NCI-H774 (cell line): ENCODE measurements around the gene LRRN3.

ENCODE experiments used
- DNase-seq: peaks from one replicate; lab custom pipeline; 2025; lab: John Stamatoyannopoulos, UW

LRRN3 gene

DNA sequence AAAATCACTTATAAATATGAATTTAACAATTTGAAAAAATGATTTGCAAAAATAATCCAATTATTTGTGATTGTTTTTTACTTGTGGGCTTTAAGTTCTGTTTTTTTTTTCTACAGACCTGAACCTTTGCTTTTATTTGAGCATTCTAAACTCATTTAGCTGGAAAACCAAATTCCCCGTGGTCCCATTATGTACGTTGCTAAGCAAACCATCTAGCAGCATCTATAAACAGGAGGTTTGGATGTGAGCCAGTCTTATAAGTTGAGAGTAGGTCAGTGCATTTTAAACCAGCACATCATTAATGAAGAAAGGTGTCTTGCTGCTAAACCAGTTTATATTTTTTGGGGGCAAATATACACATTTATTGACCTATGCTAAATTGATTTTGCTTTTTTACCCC, 77.3 kb downstream of the LRRN3 start:
- peak; percentile 29 for DNase-seq

DNA sequence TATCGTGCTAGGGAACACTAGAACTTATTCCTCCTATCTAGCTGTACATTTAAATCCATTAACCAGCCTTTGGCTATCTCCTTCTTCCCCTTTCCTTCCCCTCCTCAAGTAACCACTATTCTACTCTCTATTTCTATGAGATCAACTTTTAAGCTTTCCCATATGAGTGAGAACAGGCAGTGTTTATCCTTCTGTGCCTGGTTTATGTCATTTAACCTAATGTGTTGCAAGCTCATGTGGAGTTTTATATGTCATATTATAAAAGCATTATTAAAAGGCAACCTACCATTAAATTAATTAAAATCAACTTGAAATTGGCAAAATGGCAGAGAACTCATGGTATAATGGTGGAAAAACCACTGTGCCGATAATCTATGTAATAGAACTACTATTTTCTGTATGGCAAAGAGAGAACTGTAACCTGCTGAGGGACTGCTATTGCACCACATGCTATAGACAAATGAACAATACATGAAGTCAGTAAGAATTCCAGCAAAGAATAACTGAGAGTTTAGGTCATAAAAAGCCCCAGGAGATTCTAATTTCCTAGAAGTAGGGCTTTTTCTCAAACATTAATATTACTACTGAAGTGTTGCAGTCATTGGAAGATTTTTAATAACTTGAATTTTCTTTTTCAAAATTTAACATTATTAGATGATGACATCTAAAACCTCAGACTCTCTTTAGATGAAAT, 81.8 kb downstream of the LRRN3 start:
- DNase-seq: no peak

DNA sequence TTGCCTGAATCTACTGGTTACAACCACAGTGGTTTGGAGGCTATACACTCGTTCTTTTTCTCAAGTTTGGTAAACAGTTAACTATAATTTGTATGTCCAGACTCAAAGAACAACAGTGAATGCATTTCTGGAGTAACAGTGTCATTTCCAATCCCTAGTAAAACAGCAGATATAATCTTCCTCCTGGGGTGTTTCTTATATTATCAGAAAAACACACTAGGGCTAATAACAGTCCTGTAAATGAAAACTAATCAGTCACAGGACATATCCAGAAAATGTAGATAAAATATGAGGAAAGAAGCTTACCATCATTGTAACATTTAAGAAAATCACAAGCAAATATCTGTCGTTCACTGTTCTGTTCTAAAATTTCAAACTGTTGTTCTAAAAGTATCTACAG, 82.6 kb downstream of the LRRN3 start:
- no peak for DNase-seq

DNA sequence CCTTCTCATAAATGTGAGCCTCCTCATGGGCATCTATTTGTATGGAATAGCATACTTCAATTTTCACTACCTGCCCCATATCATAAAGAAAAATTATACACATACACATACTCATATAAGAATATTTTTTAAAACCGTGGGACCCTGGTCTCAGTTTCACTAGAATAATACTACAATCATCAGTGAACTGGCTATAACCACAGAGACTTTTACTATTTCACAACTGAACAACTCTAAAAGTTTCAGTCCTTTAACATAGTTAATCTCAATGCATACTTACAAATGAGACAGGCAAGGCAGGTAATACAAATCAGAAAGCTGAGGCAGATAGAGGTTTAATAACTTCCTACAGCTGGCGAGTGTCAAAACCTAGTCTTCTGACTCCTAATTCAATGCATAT, 83.1 kb downstream of the LRRN3 start:
- no peak for DNase-seq

DNA sequence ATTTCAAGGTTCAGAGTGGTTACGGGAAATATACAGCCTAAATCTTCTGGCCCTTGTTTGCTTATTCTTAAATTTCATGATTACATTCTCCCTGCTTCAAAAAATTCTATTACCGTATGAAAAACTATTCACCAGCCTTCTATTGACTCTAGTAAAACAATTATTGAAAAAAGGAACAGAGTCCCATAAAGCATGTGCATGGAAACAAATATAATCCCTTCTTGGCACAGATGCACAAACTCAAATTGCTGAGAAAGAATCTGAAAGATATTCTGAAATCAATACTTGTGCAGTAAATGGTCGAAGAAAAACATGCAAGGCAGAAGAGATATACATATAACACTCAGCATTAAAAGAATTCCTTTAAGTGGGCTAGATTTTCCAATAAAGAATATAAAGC, 83.6 kb downstream of the LRRN3 start:
- no peak for DNase-seq
